ENCODE data around the gene POLG.
A peak's percentile ranks its signal among the peaks of the same experiment; 100 is the strongest.

POLG gene

DNA sequence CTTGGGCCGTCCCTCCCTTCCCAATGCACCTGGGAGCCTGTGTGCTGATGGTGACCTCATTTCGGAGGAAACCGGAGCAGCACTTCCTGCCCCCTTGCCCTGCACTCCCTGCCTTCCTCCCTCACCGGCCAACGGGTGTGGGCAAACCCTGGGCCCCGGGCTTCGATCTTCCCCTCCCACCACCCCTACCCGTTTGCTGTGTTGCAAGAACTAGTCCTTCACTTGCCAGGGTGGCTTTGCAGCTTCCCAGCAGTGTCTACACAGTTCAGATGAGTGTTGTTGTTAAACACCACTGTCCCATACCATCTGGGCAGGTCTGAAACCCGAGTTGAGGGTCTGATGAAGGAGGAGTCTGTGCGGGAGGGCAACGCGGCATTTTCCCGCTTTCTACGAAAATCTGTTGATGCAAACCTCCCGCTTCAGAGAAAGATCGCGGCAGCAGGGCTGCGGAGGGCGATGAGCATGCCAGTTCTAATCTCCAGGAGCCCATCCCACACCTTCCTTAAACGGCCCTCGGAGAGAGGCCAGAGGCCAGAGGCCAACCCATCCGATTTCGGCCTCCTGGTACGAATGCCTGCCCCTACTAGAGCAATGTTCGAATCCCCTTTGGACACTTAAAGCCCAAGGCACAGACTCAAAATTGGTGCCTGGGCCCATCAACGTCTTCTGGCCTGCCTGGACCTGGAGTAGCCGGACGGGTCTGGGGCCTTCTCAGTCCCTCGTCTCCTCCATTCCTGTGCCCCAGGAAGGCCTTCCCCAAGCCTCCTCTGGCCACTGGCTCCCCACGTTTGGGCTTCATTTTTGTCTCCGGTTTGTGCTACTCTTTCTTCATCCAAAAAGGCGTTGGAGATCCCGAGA, 35.7 kb upstream of the POLG start:
- DNase-seq = no peak

- DNase-seq = no peak
Observed at GRCh38 chr15:89369341-89369947, 34.8 kb upstream of the POLG start.

DNA sequence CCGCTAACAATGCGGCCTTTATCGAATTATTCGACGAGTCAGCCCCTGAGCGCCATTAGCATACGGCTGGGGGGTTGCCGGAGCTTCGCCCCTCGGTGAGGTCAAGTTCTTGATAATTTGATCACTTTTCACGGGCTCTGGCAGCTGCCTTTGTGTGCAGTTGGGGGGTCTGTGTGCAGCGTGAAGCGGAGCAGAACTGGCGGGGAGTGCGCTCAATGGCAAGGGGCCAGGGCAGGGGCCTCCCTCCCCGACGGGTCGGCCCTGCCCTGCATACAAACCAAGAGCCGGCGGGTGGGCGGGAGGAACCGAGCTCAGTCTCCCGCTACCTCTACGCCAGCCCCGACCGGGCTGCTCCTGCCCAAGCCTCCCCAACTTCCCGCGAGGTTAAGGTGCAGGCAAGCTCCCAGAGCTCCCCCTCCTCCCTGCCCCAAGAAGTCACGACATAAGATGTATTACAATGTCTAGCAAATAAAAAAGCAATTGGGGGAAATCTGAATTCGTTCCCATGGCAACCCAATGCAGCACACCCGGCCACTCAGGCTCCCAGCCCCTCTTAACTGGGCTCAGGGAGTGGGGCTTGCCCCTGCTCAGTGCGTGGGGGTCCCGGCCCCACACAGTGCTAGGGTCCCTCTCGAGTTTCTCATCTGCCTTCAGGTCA, 34.1 kb upstream of the POLG start:
- no peak for DNase-seq

DNA sequence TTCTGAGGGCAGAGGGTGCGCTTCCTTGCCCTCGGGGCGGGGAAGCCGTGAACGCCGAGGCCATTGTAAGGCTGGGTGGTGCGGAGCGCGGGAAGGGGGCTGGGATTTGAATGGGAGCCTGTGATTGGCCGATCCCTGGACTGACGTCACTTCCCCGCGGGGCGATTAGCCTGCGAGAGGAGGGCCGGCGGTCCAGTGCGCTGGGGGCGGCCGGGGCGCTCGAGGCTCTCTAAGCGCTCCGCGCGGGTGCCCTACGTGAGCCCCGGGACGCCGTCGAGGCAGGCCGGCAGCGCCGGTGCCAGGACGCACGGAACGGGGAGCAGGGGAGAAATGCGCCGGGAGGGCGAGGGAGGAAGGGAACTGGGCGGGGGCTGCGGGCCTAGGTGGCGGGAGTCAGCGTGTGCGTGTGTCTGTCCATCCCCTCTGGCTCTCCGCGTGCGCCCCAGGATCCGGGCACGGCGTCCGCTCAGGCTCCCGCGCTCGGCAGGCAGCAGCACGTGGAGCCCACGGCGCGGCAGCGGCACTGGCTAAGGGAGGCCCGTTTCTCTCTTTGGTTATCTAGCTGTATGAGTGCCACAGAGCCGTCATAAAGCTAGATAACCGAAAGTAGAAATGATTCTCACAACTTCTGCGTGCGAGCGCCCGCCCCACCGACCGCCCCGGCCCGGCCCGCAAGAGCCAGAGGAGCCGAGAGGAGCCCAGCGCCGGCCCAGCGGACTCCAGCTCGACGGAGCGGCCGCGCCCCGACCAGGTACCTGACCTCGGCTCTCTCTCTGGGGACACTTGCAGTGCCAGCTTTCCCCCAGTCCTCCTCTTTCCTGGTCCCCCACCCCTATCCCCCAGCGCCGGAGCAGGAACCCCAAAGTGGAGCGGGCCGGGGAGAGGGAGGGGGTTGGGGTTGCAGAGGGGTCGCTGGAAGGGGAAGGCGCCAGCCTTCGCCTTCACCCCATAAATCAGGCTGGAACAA, 33.1 kb upstream of the POLG start:
- DNase-seq = peak; percentile 20

GRCh38 chr15:89366656-89367393, 32.2 kb upstream of the POLG start:
- no peak for DNase-seq

DNA sequence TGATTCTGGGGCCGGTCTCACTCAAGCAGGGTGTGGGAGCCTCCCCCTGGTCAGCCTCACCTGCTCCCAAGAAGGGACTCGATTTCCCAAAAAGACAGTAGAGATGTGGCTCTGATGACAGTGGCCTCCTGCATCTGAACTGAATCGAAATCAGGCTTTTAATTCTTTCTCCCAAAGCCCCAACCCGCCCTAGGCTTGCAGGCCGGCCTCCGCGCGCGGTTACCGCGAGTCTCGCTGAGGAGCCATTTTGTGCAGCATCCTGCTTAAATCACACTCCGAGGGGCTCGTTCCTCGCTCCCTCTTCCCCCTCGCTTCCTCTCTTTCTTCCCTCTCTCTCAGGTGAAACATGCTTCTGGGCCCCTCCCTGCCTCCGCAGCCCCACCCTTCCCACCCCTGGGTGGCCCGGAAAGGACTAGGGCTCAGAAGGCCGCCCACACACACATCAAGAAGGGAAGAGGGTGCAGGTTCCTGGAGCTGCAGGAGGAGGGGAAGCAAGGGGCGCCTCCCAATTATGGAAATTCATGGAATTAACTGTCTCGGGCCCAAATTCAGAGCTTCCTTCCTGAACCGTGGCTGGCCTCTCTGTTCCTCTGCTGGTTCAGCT, 30.9 kb upstream of the POLG start:
- DNase-seq = no peak

- no peak for DNase-seq
Observed at GRCh38 chr15:89364741-89365450, 30.3 kb upstream of the POLG start.

DNA sequence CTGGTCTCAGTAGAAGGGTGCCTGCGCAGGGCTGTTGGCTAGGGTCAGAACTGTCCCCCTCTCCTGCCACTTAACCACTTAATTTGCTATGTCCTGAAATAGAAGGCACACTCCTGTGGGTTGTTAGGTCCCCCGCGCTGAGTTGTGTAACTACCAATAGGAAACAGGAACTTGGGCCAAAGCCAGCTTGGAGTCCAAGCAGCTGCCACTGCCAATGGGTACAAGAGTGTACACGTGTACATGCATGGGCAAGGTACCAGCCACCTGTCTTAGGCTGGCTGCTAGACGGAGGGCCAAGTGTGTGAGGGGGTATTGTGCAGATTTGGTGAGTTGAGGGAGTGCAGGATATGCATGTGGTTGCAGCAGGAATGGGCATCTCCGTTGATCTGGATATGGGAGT, 29.7 kb upstream of the POLG start:
- DNase-seq = no peak

DNA sequence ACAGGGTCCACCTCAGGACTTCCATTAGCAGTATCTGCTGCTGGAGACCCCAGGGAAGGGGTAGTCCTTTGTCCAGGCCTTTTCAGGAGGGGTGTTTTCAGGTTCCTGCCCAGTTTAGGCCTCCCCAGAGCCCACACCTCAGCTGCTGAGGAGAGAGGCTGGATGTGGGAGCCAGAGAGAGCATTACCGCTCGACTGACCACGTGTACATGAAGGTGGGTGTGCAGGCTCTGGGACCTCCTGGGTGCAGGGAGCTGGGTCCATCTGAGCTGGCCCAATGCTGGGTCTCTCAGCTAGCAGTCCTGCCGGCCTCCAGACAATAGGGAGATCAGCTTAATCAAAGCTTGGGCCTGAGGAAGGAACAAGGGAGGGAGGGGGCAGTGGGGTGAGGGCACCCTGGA, 29.1 kb upstream of the POLG start:
- no peak for DNase-seq

DNA sequence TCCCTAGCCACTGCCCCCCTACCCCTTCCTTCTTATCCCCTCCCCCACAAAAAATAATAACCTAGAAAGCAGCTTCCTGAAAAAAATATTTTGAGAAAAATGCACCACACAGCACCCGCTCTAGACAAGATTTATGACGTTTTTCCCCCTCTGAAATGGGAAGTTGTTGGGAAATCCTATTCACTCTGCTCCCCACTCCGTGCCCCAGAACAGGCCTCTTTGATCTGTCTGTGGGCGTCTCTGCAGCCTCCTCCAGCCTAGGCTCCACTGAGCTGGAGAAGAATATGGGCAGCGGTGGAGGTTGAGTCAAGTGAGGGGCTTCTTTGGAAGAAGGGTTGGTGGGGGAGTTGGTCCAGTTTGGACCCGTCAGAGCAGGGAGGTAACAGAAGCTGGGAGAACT, 28.5 kb upstream of the POLG start:
- no peak for DNase-seq

DNA sequence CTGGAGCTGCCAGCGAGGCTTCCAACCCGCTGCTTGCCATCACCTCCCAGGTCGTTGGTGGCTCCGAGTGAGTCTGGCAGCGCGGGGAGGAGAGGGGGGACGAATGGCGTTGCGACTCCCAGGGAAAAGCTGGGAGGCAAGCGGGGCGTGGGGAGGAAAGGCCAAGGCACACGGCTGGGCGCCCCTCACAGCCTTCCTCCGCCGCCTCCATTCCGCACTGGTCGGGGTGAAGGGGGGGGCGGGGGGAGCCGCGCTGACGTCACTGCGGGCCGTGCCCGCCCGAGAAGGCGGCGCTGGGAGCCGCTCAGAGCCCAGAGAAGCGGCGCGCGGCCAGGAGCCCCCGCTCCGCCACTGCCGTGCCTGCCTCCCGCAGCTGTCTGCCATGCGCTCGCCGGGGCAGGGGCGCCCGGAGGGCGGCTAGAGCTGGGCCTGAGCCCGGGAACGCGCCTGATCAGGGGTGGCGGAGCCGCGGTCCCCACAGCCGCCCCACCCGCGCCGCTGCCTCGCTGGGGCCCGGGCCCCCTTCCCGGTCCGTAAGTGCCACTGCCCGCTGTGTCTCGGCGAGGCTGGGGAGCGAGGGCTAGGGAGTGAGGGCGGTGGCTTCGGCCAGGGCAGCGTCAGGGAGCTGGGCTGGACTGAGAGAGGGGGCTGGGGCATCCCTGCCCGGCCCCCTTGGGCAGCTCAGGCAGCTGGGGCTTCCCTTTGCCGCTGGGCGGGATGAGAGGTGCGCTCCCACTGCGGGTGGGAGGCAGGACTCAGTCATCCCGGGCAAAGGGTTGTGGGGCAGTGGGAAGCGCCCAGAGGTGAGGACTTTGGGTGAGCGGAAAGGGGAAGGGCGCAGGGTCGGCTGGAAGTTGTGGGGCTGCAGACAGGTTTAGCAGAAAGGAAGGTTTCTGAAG, 27.8 kb upstream of the POLG start:
- DNase-seq = peak; percentile 11

DNA sequence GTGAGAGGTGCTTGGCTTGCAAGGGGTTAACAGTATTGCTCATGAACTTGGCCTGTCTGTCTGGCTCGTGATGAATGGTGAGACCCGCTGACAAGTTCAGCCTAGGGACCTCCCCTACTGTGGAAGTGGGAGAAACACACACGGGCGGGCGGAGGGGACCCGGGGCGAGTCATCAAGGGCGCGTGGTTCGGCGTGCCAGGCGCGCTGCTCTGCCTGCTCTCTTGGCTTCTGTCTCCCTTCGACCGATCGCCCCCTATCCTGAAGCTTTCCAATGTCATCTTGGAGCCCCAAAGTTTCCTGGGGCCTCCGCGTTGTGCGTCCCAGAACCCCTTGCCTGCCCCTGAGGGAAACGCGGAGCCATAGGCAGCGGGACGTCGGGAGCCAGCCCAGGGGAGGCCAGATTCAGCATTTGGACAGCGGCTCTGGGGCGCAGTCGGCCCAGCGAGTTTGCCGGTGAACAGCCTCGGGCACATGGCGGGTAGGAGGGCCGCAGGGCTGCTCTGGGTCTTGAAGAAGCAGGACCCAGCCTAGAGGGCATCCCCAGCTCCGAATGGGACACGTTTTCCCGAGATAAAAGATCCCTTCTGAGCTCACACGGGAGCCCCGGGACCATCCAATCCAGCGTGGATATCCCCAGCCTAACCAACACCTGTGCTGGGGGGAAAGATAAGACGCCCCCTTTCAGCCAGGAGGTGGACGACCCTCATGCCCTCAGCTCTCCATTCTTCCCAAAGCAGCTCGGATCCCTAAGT, 27.0 kb upstream of the POLG start:
- peak; percentile 67 for DNase-seq

DNA sequence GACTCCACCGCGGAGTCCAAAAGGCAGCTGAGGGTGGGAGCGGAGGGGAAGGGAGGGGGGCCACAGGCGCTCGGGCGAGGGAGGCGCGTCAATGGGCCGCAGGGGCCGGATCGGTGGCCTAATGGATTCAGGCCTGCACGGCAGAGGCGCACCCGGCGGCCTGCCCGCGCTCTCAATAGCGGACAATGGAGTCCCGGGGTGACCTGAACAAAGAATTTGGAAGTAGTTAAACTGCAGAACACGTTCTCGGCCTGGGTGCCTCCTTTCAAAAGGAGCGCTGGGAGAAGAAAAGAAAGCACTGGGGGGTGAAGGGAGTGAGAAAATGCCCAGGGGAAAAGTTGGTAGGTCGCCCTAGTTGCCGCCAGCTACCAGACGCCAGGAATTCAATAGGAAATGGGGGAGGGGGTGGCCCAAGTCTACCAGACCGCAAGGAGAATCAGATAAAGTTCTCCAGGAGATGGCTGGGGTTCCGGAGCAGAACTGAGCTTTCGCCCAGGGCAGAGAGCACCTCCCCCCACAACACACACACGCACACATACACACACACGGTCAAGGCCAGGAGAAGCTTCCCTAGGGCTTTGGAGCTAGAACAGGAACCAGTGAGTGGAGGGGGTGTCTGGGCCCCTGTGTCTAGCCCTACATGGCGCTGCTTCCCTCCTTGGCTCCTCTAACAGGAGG, 25.8 kb upstream of the POLG start:
- DNase-seq = no peak

DNA sequence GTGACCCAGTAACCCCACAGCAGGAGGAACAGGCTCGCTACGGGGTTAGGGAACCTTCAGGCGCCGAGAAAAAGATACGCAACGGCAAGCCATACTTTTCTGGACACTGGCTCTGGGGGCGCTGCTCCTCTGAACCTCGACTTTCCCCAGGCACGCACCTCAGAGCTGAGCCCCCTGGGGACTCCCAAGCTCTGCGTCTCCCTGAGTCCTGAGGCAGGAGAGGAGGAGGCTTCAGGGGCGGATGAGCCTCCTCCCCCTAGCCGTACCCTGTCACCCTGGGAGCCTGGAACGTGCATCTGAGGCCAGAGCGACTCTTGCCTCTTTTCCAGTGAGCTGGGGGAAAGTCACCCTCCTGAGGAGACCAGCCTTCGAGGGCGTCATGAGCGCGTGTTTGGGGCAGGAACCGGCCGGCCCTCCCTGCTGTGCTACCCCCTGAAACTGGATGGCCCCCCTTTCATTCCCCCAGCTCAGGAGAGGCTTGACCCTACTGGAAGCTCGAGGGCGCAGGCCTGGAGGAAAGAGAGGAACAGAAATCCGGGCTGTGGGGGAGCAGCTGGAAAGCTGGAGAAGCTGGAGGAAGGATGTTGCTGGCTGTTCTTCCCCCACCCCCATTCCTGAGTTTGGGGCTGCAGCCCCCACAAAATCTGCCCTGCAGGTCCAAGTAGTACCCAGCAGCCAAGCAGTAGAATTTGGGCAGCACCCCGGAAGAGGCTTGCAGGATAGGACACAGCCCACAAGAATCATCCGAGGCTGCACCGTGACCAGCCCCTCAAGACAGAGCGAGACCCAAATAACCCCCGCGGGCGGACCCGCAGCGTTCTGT, 25.1 kb upstream of the POLG start:
- DNase-seq = no peak

GRCh38 chr15:89358755-89359439, 24.3 kb upstream of the POLG start:
- peak; percentile 82 for DNase-seq

- no peak for DNase-seq
Observed at GRCh38 chr15:89358435-89358754, 23.8 kb upstream of the POLG start.

- DNase-seq = no peak
Observed at GRCh38 chr15:89356634-89357298, 22.1 kb upstream of the POLG start.

Measured in stimulated activated CD4-positive, alpha-beta T cell treated with anti-CD3 and anti-CD28 coated beads, Interleukin-4, amount 100 ng/mL, for 1 hour (primary cell).